Fibroblast of peridontal ligament (primary cell): ENCODE results near the gene VIPR2.

Experiments
- DNase-seq: peaks from one replicate; pipeline ENCODE4 v3.0.0-alpha.2; 2010; ENCODE audit errors: extremely low read depth

Gene VIPR2

DNA sequence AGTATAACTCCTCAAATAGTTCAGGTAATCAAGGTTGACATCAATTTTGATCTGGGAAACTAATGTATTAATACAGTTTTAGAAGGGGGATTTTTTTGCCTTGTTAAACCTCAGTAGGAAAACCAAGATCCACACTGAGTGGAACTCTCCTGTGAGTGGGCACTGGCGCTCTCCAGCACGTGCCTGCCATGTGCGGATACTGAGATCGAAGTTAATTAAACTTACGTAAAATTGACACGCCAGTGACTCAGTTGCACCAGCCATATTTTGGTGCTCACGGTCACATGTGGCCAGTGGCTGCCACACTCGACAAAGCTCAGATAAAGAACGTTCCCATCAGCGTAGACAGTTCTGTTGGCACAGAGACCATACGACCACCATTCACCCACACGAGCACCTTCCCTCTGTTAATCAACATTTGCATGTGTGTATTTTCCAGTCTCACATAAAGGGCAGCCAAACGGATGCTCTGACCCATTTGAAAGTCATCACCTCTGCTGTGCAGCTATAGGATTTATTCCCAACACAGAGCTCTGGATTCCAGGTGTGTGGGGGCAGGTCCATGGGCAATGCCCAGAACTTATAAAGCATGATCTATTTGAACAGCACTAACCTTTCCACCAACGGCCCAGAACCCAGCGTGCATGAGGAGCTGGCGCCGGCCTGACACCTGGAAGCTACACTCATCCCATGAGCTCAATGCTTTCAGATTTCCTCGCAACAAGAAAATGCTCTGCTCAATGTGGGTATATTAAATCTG lies 77.7 kb downstream of the VIPR2 start:
- DNase-seq: no peak

DNA sequence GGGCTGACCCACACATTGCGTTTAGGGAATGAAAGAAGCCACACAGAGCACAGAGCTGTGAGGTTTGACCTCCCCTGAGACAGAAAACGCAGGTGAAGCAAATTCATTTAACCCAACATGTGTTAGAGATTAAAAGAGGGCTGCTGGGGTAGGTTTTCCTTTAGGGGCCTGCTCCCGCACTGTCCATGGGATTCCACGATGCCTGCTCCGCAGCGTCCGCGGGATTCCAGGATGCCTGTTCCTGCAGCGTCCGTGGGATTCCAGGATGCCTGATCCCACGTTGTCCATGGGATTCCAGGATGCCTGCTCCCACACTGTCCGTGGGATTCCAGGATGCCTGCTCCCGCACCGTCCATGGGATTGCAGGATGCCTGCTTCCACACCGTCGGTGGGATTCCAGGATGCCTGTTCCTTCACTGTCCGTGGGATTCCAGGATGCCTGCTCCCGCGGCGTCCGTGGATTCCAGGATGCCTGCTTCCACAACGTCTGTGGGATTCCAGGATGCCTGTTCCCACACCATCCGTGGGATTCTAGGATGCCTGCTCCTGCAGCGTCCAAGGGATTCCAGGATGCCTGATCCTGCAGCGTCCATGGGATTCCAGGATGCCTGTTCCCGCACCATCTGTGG lies 78.7 kb downstream of the VIPR2 start:
- no peak for DNase-seq

DNA sequence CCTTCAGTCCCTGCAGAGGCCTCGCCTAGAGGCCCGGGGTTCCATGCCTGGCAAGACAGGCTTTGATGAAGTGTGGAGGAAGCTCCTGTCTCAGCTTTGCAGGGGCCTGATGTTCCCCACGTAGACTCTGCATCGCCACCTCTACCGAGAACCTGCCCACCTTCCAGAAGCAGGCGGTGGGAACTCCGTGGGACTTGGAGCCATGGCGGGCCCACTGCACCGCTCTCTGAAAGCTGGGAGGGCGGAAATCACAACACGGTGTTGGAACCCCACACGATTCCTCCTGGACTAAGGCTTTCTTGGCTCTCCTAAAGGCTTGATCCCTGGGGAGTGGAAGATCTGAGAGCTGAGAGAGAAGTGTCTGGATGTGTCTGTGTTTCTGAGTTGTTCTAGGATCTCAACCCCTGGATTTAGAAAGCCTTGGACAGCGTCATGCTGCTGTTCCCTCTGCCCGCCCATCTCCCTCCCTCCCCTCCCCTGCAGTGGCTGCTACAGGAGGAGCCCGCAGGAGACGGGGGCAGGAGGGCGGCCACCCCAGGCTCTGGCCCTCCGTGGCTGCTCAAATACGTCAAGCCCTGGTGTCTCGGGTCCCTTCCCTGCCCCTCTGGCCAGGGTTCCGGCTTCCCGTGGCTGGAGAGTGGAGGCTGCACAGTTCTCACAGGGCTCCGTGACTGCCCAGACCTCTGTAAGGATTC lies 79.7 kb downstream of the VIPR2 start:
- DNase-seq: no peak

DNA sequence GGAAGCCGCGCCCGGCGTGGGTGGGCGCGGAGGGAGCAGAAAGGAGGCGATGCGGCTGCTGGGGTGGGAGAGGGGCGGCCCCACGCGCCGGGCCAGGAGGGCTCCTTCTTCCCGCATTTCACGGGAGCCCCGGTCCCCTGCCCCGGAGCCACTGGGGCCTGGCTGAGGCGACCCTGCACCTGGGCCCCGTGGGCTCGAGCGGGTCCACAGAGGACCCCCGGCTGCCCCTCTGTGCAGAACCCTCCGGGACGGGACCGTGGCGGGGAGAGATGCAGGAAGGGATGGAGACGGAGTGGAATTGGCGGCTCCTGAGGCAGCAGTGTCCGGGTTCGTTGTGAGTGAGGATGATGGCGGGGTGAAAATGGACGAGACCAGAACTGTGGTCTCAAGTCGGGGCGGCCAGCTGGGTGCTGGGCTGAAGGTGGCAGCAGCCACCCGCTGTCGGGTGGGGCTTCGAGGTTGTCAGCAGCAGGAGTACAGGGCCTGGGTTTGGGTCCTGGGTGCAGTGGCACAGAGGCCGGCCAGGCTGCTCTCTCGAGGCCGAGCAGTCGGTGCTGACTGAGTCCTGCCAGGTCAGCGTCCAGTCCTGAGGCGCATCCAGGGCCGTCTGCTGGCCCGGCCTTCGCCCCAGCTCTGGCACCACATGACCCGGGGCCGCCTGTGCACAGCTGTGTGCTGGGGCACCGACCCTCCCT lies 80.4 kb downstream of the VIPR2 start:
- DNase-seq: no peak

DNA sequence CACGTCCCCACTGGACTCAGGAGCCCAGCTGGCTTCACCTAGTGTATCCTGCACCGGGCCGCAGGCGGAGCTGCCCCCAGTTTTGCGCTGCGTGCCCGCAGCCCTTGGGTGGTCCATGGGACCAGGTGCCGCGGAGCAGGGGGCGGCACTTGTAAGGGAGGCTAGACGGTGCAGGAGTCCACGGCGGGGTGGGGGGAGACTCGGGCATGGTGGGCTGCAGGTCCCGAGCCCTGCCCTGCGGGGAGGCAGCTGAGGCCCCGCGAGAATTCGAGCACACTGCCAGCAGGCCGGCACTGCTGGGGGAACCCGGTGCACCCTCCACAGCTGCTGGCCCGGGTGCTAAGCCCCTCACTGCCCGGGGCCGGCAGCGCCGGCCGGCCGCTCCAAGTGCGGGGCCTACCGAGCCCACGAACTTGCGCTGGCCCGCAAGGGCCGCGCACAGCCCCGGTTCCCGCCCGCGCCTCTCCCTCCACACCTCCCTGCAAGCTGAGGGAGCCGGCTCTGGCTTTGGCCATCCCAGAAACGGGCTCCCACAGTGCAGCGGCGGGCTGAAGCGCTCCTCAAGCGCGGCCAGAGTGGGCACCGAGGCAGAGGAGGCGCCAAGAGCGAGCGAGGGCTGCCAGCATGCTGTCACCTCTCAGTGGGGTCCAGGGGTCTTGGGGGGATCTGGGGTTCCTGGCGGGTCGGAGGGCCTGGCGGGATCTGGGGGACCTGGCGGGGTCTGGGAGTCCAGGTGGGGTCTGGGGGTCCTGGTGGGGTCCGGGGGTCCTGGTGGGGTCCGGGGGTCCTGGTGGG lies 81.4 kb downstream of the VIPR2 start:
- no peak for DNase-seq

DNA sequence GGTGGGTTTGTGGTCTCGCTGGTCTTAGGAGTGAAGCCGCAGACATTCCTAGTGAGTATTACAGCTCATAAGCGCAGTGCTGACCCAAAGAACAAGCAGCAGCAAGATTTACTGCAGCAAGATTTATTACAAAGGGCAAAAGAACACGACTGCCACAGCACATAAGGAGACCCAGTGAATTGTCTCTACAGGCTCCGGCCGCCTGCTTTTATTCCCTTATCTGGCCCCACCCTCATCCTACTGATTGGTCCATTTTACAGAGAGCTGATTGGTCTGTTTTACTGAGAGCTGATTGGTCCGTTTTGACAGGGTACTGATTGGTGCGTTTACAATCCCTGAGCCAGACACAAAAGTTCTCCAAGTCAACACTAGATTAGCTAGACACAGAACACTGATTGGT lies 82.1 kb downstream of the VIPR2 start:
- DNase-seq: no peak

DNA sequence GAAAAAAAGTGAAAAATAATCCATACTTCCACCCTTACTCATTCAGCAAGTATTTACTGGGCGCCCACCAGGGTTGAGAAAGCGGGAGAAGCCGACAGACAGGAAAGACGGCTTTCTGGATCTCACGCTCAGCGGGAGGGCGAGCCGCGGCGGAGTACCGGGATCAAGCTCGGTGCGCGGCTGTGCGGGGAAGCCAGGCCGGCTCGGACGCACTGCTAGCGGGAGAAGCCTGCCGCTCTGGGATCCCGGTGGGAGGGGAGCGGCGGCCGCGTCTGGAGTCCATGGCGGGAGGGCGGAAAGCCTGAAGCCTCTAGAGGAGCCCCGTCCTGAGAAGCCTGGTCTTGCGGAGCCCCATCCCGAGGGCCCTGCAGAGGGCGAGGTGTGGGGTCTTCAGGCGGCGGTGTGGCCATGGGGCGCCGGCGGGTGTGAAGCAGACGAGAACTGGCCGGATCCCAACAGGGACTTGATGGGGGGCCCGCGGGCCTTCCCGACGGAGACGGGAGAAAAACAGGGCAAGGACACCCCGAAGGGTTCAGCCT lies 82.9 kb downstream of the VIPR2 start:
- DNase-seq: no peak

DNA sequence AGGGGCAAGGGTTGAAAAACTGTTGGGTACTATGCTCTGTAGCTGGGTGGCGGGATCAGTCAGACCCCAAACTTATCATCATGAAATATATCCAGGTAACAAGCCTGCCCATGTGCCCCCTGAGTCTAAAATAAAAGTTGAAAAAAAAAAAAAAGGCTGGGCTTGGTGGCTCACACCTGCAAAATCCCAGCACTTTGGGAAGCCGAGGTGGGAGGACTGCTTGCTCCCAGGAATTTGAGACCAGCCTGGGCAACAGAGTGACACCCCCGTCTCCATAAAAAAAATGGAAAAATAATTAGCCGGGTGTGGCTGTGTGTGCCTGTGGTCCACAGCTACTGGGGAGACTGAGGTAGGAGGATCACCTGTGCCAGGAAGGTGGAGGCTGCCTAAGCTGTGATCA lies 83.5 kb downstream of the VIPR2 start:
- no peak for DNase-seq

DNA sequence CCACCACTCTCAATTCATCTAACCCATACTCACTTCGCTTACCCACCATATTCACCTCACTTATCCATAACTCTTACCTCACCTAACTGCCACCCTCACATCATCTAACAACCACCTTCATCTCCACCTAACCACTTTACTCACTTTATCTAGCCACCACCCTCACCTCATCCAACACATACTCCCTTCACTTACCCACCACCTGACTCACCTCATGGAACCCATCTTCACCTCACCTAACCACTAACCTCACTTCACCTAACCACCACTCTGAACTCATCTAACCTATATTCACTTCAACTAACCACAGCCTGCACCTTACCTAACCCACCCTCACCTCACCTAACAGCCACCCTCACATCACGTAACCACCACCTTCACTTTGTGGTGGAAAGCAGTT lies 84.2 kb downstream of the VIPR2 start:
- no peak for DNase-seq

DNA sequence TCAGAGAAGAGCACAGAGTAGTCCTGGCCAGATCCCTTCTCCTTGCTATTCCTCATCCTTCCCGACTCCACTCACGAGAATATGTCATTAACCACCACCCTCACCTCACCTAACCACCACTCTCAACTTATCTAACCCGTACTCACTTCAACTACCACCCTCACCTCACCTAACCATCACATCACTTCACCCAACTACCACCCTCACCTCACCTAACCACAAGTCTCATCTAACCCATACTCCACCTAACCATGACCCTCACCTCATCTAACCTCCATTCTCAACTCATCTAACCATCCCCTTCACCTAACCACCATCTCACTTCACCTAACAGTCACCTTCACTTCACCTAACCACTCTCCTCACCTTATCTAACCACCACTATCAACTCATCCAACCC lies 85.0 kb downstream of the VIPR2 start:
- no peak for DNase-seq

DNA sequence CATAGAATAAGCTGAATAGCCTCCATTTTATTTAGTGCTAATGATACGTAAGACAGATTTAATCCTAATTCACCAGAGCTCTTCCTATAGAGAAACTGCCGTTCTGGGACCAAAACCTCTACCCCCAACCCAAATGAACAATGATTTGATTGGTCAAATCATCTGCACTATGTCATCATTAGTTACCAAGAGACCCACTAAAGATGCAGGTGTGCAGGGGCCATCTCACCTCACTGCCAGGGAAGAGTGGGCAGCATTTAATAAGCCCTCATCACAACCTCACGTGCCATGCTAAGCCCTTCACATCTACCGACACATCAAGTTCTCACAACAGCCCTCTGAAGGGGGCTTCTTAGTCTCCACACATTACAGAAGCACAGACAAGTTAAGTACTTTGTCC lies 87.0 kb downstream of the VIPR2 start:
- DNase-seq: no peak

DNA sequence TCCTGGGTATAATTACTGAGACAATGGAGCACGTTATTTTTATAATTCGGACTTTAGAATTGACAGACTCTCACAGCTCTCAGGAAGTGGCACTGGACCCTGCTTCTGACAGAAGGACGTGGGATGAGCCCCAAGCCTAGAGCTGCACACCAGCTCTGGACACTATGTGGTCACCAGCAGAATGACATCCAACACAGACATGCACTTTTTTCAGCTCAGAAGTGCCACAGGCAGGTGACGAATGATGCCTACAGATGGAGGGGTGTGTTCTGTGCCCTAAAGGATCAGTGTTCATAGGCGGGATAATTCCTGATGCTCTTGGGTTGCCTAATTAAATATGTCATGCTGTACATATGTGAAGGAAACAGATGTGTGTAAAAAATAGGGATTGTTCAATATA lies 87.9 kb downstream of the VIPR2 start:
- DNase-seq: no peak

DNA sequence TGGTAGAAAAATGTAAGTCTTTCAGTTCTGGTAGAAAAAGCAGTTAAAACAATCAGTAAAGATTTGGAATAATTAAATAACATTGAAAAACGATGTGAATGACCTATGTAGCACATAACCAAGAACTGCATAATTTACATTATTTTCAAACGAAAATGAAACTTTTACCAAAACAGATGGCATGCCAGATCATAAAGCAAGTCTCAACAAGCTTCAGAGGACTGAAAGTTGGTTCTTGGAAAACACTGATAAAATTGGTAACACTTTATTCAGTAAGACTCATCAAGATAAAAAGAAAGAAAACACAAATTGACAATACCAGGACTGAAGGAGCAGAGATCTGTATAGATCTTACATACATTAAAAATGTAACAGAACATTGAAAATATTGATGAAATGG lies 92.8 kb downstream of the VIPR2 start:
- no peak for DNase-seq

DNA sequence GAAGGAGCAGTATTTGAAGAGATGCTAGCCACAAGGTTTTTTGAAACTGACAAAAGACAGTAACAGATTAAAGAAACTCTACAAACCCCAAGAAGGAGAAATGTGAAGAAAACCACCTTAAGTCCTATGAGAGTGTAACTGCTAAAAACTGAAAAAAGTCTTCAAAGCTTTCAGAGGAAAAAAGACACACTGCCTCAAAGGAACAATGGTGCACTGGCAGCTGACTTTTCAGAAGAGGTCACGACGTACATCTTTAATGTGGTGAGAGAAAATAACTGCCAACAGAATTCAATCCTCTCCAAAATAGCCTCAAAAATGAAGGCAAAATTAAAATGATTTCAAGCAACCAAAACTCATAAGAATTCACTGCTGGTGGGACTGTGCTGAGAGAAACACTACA lies 94.0 kb downstream of the VIPR2 start:
- no peak for DNase-seq

DNA sequence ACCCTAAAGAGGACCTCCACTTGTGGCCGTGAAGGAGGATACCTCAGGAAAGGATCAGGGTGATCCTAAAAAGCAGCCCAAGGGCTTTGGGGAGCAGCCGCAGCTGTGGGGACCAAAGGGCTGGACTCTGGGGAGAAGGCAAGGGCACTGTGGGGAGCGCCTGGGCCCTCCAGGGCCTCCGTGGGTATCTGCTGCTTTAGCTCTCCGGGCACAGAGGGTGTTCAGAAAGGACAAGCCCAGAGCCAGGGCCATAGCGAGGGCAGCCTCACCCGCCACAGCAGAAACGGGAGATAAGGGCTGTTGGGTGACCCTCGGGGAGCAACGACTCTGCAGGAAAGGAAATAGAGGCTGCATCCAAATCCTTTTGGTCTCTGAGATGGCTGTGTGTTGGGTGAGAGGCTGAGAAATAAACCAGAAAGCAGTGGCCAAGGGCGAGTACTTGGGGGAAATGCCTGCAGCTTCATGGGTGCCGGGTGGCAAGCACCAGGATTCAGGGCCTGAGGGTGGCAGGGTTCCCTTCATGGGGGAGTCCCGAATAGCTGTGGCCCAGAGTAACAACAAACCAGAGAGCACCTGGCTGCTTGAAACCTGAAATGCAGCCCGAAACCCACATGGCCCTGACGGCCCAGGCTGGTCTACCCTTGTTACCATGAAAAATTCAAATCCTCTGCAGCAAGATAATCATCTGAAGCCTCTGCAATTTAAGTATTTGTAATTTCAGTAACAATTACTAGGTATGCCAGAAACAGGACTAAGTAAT lies 95.2 kb downstream of the VIPR2 start:
- no peak for DNase-seq

DNA sequence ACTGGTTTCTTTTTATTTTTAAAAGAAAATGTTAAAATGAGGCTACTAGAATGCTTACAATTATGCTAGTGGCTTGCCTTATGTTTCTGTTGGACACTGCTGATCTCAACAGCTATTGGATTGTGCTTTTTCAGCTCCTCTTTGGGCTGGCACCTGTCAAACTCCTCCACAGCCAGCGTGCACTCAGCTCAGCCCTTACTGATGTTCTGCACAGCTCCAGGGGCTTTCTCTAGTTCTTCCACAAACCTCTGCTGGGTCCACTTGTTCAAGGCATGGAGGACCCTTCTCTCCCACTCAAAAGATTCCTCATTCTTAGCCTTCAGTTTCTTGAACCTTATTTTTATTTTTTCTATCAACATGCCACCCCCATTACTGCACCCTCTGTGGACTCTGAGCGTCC lies 96.0 kb downstream of the VIPR2 start:
- no peak for DNase-seq

DNA sequence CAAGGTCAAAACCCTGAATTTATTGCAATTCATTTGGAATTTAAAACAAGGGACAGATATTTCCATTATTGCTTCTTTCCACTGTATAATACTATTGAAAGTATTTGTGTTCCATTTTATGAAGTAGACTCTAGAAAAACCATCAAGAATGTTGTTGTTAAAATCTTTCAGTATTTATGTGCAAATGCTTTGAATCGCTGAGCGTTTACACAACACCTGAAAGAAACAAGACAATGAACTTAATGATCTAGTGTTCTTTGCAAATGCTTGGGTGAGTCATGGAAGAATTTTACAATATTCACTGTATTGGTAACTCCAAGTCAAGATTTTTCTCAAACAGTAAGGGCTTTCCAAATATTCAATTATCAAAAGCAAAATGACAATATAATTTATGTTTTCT lies 97.1 kb downstream of the VIPR2 start:
- no peak for DNase-seq

DNA sequence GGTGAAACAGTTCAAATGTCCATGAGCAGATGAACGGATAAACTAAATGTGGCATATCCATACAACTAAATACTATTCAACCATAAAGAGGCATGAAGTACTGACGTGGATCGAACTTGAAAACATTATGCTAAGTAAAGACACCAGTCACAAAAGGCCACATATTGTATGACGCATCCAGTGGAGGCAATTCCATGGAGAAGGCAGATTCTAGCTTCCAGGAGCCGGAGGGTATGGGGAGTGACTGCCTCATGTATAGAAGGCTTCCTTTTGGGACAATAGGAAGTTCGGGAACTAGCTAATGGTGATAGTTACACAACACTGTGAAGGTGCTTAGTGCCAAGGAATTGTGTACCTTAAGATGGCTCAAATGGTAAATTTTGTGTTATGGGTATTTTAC lies 98.4 kb downstream of the VIPR2 start:
- no peak for DNase-seq

DNA sequence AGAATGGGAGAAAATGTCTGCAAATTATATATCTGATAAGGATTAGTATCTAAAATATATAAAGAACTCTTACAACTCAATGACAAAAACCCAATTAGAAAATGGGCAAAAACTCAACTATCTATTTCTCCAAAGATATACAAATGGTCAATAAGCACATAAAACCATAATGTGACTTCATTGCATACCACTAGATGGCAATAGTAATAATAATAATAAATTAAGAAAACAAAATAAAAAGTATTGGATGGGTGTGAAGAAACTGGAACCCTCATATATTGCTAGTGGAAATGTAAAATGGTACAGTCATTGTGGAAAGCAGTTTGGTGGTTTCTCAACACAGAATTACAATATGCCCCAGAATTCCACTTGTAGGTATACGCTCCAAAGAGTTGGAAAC lies 98.8 kb downstream of the VIPR2 start:
- no peak for DNase-seq

DNA sequence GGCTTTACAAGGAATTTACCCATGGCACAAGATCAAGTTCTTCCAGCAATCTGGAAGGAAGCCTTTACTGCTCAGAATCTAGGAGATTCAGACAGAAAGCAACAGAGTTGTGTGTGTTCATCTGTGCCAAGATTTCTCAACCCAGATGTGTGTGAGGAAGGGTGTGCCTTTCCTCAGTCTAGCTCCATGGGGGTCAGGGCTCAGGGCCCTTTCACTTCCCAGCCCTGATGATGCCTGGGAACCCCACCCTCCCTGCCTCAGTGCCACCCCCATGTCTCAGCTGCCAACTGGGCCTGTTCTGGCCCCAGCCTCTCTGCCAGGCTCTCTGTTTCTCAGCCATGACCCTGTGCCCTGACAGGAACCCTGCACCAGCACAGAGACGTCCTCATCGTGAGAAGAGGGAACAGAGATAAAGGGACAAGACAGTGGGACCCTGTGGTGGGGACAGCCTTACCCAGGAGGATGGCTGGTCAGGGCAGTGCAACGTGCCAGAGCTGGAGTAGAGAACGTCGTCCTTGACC lies 102.0 kb downstream of the VIPR2 start:
- no peak for DNase-seq

DNA sequence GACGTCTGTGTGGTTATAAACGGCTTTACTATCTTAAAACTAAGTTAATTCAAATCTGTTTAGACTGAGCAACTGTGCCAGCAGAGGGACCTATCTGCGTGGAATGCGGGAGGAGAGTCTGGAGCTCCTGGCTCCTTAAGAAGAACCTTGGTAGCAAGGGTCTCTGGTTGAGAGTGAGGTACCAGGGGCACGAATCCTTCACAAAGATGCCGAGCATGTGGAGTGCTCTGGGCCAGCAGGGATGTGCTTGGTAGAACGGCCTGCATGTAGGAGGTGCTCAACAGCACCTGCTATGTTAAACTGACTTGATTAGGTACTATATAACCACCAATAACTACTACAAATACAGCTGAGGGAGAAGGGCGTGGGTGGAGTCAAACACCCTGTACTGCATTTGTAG lies 102.6 kb downstream of the VIPR2 start:
- DNase-seq: no peak
